Activated naive CD4-positive, alpha-beta T cell treated with anti-CD3 and anti-CD28 coated beads, Interleukin-2, amount 50 U/mL, for 24 hours (primary cell): Measurements from ENCODE around the gene ZC3H12D.
"Not testable (repeated sequence)": the region's sequence is repeated elsewhere in the genome, so short reads cannot be mapped to it uniquely, and the experiment has no call there.

Source experiments
- H3K27ac Mint-ChIP-seq: one replicate; pipeline ENCODE4 v1.8.0; 2021; ENCODE audit warnings: mild to moderate bottlenecking, mixed read lengths
- H3K27me3 Mint-ChIP-seq: one replicate; pipeline ENCODE4 v1.8.0; 2021; ENCODE audit warnings: mixed read lengths
- H3K36me3 Mint-ChIP-seq: one replicate; pipeline ENCODE4 v1.8.0; 2021; ENCODE audit warnings: mixed read lengths
- H3K4me1 Mint-ChIP-seq: one replicate; pipeline ENCODE4 v1.8.0; 2021; ENCODE audit warnings: mixed read lengths
- H3K4me3 Mint-ChIP-seq: one replicate; pipeline ENCODE4 v1.8.0; 2021; ENCODE audit warnings: mild to moderate bottlenecking, mixed read lengths
- H3K9me3 Mint-ChIP-seq: one replicate; pipeline ENCODE4 v1.8.0; 2021; ENCODE audit warnings: mixed read lengths

ZC3H12D gene

DNA sequence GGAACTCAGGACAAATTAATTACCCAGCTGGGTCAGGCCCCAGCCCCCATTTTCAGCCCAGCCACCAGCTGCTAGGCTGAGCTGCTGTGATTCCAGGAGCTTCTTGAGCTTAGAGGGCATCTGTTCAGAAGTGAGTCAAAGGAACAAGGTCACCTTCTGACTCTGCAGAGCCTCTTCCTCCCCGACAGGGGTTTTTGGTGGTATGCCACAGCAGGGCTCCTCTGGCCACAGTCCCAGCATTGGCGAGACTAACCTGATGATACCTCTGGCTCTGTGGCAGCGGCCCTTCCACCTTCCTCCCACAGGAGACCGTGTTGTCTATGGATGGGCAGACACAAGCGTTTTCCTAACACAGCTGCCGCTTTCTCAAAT, 39.7 kb downstream of the ZC3H12D start:
- H3K9me3 Mint-ChIP-seq, result no peaks in the 10 kb centered on the region
- peaks cover 5% of the 10 kb centered on the region for H3K4me1 Mint-ChIP-seq
- no peak overlapping the region for H3K27ac Mint-ChIP-seq

GRCh38 chr6:149444360-149445094, 40.3 kb downstream of the ZC3H12D start:
- not testable (repeated sequence) for H3K4me1 Mint-ChIP-seq, H3K9me3 Mint-ChIP-seq, H3K27me3 Mint-ChIP-seq, H3K4me3 Mint-ChIP-seq, H3K27ac Mint-ChIP-seq, H3K36me3 Mint-ChIP-seq

More for the DNA sequence above, 39.7 kb downstream of the ZC3H12D start:
- H3K4me3 Mint-ChIP-seq, result no peak overlapping the region
- peaks cover 9% of the 10 kb centered on the region for H3K36me3 Mint-ChIP-seq
- H3K27me3 Mint-ChIP-seq, result no peaks in the 10 kb centered on the region

DNA sequence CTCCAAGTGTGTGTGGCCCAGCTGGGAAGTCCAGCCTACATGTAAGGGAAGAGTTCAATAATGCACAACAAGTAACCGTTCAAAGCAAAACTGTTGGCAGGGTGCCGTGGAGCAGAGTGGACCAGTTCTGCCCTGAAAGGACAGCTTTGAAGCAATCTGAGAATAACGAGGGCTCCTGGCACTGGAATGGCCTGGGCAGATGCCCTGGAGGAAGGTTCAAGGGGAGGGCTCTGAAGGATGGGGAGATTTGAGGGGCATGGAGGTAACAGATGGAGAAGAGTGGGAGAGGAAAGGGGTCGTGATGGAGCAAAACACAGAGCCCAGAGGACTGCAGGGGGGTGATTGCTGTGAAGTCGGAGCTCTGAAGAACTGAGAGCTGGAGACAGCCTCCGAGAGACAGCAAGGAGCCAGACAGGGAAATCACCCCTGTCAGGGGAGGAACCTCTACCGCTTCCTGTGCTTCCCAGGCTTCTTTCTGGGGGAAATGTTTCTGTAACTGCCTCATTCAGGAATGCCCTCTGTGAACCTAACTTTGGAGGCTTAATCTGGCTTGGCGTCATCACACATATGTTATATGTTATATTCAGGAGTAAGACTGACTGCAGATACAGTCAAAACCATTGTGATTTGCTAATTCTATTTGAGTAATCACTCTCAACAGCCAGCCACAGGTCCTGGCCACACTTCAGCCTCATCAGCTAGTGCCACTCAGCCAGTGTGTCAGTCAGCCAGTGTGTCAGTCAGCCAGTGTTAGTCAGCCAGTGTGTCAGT, 41.2 kb downstream of the ZC3H12D start:
- no peak overlapping the region for H3K27ac Mint-ChIP-seq
- no peak overlapping the region for H3K4me3 Mint-ChIP-seq
- peaks cover 5% of the 10 kb centered on the region for H3K36me3 Mint-ChIP-seq
- no peaks in the 10 kb centered on the region for H3K9me3 Mint-ChIP-seq
- H3K27me3 Mint-ChIP-seq, result no peaks in the 10 kb centered on the region
- no peaks in the 10 kb centered on the region for H3K4me1 Mint-ChIP-seq

DNA sequence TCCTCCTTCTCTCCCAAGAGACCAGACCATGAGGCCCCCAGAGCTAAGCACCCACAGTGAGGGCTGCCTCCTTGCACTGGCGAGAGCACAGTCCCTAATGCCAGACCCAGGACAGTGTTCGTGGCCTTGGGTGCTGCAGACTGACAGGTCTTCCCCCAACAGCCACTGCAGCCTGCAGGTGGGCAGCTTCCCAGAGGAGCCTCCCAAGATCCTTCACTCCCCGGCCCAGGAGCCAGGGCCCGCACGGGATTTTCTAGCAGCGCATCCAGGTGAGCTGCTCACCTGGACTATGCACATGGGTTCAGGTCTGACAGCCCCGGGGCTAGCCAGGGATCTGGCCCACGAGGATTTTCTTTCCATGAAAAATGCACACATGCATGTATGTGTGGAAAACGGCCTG, 43.1 kb downstream of the ZC3H12D start:
- Mint-ChIP-seq H3K27ac (no peak overlapping the region), H3K9me3 (no peaks in the 10 kb centered on the region), H3K4me1 (peaks cover 14% of the 10 kb centered on the region), H3K36me3 (no peaks in the 10 kb centered on the region), H3K27me3 (no peaks in the 10 kb centered on the region), H3K4me3 (no peak overlapping the region)

- no peaks in the 10 kb centered on the region for H3K36me3 Mint-ChIP-seq
- no peaks in the 10 kb centered on the region for H3K27me3 Mint-ChIP-seq
- H3K27ac Mint-ChIP-seq, result no peak overlapping the region
- H3K9me3 Mint-ChIP-seq, result no peaks in the 10 kb centered on the region
- no peak overlapping the region for H3K4me3 Mint-ChIP-seq
- H3K4me1 Mint-ChIP-seq, result peaks cover 14% of the 10 kb centered on the region
These were observed 43.8 kb downstream of the ZC3H12D start for GRCh38 chr6:149440735-149441671.

DNA sequence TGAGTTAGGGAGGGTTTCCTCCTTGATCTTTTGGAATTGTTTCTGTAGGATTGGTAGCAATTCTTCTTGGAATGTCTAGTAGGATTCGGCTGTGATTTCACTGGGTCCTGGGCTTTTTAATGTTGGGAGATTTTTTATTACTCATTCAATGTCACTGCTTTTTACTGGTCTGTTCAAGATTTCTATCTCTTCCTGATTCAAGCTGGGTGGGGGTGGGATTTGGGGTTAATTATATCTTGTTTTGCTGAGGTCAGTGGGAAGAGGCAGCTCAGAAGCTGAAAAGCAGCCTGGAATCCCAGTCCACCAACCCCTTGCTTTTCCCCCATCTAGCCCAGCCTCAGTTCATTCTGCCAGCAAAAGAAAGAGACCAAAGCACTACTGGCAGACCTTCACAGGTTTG, 45.2 kb downstream of the ZC3H12D start:
- no peak overlapping the region for H3K27ac Mint-ChIP-seq
- peaks cover 14% of the 10 kb centered on the region for H3K4me1 Mint-ChIP-seq
- H3K9me3 Mint-ChIP-seq, result no peaks in the 10 kb centered on the region
- no peaks in the 10 kb centered on the region for H3K36me3 Mint-ChIP-seq
- no peak overlapping the region for H3K4me3 Mint-ChIP-seq
- no peaks in the 10 kb centered on the region for H3K27me3 Mint-ChIP-seq

DNA sequence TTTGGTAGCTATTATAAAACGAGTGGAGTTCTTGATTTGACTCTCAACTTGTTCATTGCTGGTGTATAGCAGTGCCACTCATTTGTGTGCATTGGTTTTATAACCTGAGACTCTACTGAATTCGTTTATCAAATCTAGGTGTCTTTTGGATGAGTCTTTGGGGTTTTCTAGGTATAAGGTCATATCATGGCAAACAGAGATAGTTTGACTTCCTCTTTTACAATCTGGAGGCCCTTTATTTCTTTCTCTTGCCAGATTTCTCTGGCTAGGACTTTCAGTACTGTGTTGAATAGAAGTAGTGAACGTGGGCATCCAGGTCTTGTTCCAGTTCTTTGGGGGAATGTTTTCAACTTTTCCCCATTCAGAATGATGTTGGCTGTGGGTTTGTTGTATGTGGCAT, 46.0 kb downstream of the ZC3H12D start:
- H3K27me3 Mint-ChIP-seq, result no peaks in the 10 kb centered on the region
- no peak overlapping the region for H3K27ac Mint-ChIP-seq
- peaks cover 14% of the 10 kb centered on the region for H3K4me1 Mint-ChIP-seq
- H3K36me3 Mint-ChIP-seq, result no peaks in the 10 kb centered on the region
- no peaks in the 10 kb centered on the region for H3K9me3 Mint-ChIP-seq
- H3K4me3 Mint-ChIP-seq, result no peak overlapping the region

DNA sequence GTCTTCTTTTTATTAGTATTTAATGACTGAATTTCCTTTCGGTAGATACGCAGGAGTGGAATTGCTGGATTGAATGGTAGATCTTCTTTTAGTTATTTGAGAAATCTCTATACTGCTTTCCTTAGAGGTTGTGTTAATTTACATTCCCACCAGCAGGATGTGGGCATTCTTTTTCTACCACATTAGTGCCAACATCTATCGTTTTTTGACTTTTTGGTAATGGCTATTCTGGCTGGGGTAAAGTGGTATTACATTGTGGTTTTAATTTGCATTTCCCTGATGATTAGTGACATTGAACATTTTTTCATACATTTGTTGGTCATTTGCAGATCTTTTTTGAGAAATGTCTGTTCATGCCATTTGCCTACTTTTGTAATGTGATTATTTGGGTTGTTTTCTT, 47.6 kb downstream of the ZC3H12D start:
- Mint-ChIP-seq H3K27ac (no peak overlapping the region), H3K4me3 (no peak overlapping the region), H3K27me3 (no peaks in the 10 kb centered on the region), H3K4me1 (peaks cover 14% of the 10 kb centered on the region), H3K9me3 (no peaks in the 10 kb centered on the region), H3K36me3 (no peaks in the 10 kb centered on the region)

- Mint-ChIP-seq H3K4me3 (no peak overlapping the region), H3K36me3 (no peaks in the 10 kb centered on the region), H3K27me3 (no peaks in the 10 kb centered on the region), H3K9me3 (no peaks in the 10 kb centered on the region), H3K27ac (no peak overlapping the region), H3K4me1 (peaks cover 18% of the 10 kb centered on the region)
These were observed 48.2 kb downstream of the ZC3H12D start for GRCh38 chr6:149436647-149437046.

DNA sequence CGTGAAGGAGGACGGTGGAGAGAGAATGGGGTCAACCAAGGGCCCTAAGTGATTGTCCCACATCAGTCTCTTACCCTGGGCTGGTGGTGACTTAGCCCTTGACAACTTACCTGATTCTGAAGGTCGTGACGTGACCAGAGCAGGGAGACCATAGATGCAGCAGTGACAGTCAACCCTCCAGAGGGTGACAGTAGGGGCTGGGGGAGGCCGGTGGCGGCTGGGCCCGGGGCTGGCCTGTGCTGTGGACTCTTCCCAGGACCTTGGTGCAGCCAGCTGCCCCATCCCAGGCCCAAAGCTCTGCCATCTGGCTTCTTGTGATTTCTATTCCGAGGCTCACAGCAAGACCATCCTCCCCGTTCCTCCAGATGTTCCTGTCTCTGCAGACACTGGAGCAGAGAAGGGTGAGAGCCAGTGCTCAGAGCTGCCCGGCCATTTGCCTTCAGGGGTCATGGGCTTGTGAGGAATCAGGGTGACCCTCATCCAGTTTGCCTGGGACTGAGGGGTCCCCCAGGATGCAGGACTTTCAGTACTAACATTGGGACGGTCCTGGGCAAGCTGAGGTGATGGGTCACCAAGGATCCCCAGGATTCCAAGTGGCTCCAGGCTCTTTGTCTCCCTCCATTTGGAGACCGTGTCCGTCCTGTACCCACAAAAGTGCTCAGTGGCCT, 48.8 kb downstream of the ZC3H12D start:
- no peaks in the 10 kb centered on the region for H3K27me3 Mint-ChIP-seq
- H3K4me3 Mint-ChIP-seq, result no peak overlapping the region
- peaks cover 18% of the 10 kb centered on the region for H3K4me1 Mint-ChIP-seq
- H3K36me3 Mint-ChIP-seq, result no peaks in the 10 kb centered on the region
- H3K27ac Mint-ChIP-seq, result no peak overlapping the region
- H3K9me3 Mint-ChIP-seq, result no peaks in the 10 kb centered on the region

- no peaks in the 10 kb centered on the region for H3K9me3 Mint-ChIP-seq
- H3K4me3 Mint-ChIP-seq, result no peak overlapping the region
- H3K27ac Mint-ChIP-seq, result peak overlapping the region; percentile 23
- peaks cover 23% of the 10 kb centered on the region for H3K4me1 Mint-ChIP-seq
- H3K27me3 Mint-ChIP-seq, result no peaks in the 10 kb centered on the region
- H3K36me3 Mint-ChIP-seq, result no peaks in the 10 kb centered on the region
These were observed 50.9 kb downstream of the ZC3H12D start for GRCh38 chr6:149433881-149434280.

GRCh38 chr6:149433405-149433804, 51.4 kb downstream of the ZC3H12D start:
- Mint-ChIP-seq H3K36me3 (no peaks in the 10 kb centered on the region), H3K27me3 (no peaks in the 10 kb centered on the region), H3K4me1 (peaks cover 23% of the 10 kb centered on the region), H3K9me3 (no peaks in the 10 kb centered on the region), H3K27ac (no peak overlapping the region), H3K4me3 (no peak overlapping the region)

GRCh38 chr6:149431905-149432775, 52.7 kb downstream of the ZC3H12D start:
- Mint-ChIP-seq H3K36me3 (no peaks in the 10 kb centered on the region), H3K4me3 (peak overlapping the region; percentile 76), H3K4me1 (peaks cover 13% of the 10 kb centered on the region), H3K27me3 (no peaks in the 10 kb centered on the region), H3K9me3 (no peaks in the 10 kb centered on the region), H3K27ac (peak overlapping the region; percentile 68)

- Mint-ChIP-seq H3K4me3 (no peak overlapping the region), H3K27me3 (no peaks in the 10 kb centered on the region), H3K9me3 (no peaks in the 10 kb centered on the region), H3K36me3 (no peaks in the 10 kb centered on the region), H3K4me1 (peaks cover 10% of the 10 kb centered on the region), H3K27ac (no peak overlapping the region)
These were observed 55.1 kb downstream of the ZC3H12D start for GRCh38 chr6:149429427-149430360.
